ENCODE results near the gene NPB. TPM values are rescaled to one million over a fixed set of nuclear protein-coding genes. Genes with fewer than 3 reads are reported as not detected.
A peak's percentile ranks its signal among the peaks of the same experiment; 100 is the strongest.
"Not testable (repeated sequence)": the region's sequence is repeated elsewhere in the genome, so short reads cannot be mapped to it uniquely, and the experiment has no call there.

Gene NPB
- total and polyA plus RNA-seq, 9 donors: 0.43 to 3.1 (median 1.3) TPM

DNA sequence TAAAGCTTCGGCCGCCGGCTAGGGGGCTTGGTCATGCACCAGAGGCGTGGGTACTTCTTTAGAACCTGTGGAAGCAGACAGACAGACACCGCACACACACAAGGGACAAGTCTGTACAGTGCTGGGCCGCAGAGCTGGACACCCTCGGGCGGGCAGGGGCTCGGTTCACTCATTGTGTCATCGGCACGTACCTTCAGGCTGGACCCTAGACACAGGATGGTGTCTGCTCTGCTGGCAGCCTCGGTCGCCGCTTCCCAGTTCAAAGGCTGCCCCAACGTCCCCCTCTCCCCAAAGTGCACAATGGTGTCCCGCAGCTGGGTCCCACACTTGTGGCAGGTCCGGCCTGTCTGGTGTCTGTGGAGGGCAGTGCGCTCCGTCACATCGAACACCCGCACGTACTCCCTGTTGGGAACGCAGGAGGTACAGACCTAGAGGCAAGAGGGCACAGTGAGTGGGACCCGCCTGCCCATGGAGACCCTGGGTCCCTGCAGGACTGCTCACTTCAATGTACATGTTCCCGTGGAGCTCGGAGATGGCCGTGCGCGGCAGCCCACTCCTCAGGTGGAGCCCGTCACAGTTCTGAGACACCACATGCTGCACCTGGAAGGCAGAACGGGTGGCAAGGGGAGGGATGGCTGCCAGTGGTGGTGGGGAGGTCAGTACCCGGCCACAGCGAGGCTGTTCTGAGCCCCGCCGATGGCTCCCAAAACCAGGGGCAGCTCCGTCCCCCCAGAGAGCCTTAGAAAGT is 12.2 kb downstream of the NPB start:
- intact Hi-C loops (cut with DNase I): no loop called here
- H3K27ac ChIP-seq: no peak overlapping the region
- TF ChIP-seq, protein P1, sequence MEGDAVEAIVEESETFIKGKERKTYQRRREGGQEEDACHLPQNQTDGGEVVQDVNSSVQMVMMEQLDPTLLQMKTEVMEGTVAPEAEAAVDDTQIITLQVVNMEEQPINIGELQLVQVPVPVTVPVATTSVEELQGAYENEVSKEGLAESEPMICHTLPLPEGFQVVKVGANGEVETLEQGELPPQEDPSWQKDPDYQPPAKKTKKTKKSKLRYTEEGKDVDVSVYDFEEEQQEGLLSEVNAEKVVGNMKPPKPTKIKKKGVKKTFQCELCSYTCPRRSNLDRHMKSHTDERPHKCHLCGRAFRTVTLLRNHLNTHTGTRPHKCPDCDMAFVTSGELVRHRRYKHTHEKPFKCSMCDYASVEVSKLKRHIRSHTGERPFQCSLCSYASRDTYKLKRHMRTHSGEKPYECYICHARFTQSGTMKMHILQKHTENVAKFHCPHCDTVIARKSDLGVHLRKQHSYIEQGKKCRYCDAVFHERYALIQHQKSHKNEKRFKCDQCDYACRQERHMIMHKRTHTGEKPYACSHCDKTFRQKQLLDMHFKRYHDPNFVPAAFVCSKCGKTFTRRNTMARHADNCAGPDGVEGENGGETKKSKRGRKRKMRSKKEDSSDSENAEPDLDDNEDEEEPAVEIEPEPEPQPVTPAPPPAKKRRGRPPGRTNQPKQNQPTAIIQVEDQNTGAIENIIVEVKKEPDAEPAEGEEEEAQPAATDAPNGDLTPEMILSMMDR (IDR thresholded peaks at IDR 0.05): no peak
- TF ChIP-seq POLR2A (IDR thresholded peaks at IDR 0.05) (no peak), EP300 (IDR thresholded peaks at IDR 0.05) (no peak)

DNA sequence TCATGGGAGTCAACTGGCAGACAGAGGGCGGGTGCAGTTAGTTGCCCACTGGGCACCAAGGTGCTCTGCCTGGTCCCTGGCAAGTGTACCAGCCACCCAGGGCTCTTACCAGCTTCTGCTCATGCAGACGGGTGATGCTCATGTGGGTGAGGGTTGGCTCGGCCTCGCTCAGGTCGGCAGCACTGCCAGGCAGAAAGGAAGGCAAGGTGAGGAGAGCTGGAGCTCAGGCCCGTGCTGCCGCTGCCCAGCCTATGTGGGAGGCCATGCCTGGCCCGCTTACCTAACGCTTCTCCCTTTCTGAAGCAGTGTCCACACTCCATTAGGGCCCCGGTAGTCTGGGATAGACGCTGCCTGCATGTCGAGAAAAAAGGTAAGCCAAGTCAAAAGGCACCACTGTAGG is 13.3 kb downstream of the NPB start:
- no peak overlapping the region for H3K4me3 ChIP-seq
- H3K9me3 ChIP-seq: no peaks in the 10 kb centered on the region
- 88 to 92% (median 90%) methylated on average over 12 of the region's 12 CpGs for WGBS, 3 donors
- intact Hi-C loops (cut with DNase I): no loop called here
- H3K36me3 ChIP-seq: no peaks in the 10 kb centered on the region
- H3K4me1 ChIP-seq (ENCODE audit: insufficient read depth): peaks cover 6% of the 10 kb centered on the region
- H3K27ac ChIP-seq: no peak overlapping the region
- DNase-seq: no peak
- no peaks in the 10 kb centered on the region for H3K27me3 ChIP-seq
- TF ChIP-seq EP300 (IDR thresholded peaks at IDR 0.05) (no peak), POLR2A (IDR thresholded peaks at IDR 0.05) (no peak)
- TF ChIP-seq, protein P1 (IDR thresholded peaks at IDR 0.05): no peak

More for the DNA sequence above, 12.2 kb downstream of the NPB start:
- no peaks in the 10 kb centered on the region for H3K9me3 ChIP-seq
- no peaks in the 10 kb centered on the region for H3K36me3 ChIP-seq
- H3K4me3 ChIP-seq: no peak overlapping the region
- no peaks in the 10 kb centered on the region for H3K27me3 ChIP-seq
- WGBS, 3 donors: 95 to 96% (median 96%) methylated on average over 35 to 36 of the region's 36 CpGs
- DNase-seq: no peak
- H3K4me1 ChIP-seq (ENCODE audit: insufficient read depth): peaks cover 6% of the 10 kb centered on the region

DNA sequence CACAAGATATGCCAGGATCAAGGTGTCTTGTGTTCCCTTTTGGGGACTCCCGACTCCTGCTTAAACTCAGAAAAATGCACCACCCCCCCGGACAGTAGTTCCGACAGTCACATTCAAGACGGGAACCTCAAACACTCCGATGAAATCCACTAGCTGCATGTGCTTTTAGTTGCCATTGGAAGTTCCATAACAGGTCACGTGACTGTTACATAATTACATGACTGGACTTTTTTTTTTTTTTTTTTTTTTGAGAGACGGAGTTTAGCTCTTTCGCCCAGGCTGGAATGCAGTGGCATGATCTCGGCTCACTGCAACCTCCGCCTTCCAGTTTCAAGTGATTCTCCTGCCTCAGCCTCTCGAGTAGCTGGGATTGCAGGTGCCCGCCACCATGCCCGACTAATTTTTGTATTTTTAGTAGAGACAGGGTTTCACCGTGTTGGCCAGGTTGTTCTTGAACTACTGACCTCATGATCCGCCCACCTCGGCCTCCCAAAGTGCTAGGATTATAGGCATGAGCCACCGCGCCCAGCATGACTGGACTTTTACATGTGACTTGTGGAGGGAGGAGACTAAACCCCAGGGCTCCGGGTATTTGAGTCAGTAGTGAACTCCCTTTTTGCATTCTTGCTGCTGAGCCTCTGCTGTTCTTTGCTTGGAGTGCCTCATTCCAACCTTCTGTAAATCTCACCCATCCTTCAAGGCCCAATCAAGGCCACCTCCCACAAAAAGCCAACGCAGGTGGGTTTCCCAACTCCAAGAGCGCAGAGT is 14.4 kb downstream of the NPB start:
- Histone ChIP-seq H3K4me1 (ENCODE audit: insufficient read depth) (peaks cover 10% of the 10 kb centered on the region), H3K9me3 (no peaks in the 10 kb centered on the region), H3K4me3 (no peak overlapping the region), H3K27ac (no peak overlapping the region), H3K36me3 (no peaks in the 10 kb centered on the region), H3K27me3 (no peaks in the 10 kb centered on the region)
- intact Hi-C loops (cut with DNase I): no loop called here
- DNase-seq: no peak
- TF ChIP-seq EP300 (IDR thresholded peaks at IDR 0.05): no peak
- TF ChIP-seq, protein P1 (IDR thresholded peaks at IDR 0.05): no peak
- TF ChIP-seq POLR2A (IDR thresholded peaks at IDR 0.05): no peak
- WGBS, 3 donors: 78 to 82% (median 79%) methylated on average over 21 of the region's 21 CpGs

DNA sequence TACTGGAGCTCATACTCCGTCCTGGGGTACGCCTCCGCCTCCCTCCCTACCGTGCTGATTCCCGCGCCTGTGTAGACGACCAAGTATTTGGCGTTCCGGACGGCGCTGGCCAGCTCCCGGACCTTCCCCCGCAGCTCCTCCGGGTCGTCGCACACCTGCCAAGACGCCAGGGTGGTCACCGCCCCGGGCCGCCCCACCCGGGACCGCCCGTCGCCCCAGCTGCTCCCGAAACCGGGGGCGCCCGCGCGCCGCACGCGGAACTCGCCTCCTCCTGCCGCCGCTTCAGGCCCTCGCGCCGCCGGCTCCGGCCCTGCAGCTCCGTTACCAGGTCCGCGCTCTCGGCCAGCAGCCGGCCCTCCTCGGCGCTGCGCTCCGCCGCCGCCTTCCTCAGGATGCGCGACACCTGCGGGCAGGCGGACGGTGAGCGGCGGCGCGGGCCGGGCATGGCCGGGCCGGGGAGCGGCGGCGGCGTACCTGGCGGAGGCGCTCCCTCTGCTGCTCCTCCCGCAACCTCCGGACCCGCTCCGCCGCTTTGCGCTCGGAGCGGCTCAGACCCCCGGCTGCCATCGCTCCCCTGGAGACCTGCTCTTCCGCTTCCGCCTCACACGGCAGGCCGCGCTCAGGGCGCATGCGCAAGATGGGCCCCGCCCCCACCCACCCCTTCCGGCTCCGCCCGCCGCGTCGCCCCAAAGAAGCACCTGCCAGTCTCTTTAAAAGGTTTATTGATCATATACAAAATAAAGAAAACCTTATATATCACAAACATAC is 15.7 kb downstream of the NPB start, which contains the start of gene SIRT7:
SIRT7 (minus strand) TSS at position 612 of the 768 bp plus-strand sequence; CDS start at position 567, 45 bp downstream.
- intact Hi-C loops (cut with DNase I): no loop called here
- H3K4me1 ChIP-seq (ENCODE audit: insufficient read depth): peaks cover 11% of the 10 kb centered on the region
- H3K27ac ChIP-seq: peak within 1 kb of the TSS in 1 of 2 donors; percentile 55

DNA sequence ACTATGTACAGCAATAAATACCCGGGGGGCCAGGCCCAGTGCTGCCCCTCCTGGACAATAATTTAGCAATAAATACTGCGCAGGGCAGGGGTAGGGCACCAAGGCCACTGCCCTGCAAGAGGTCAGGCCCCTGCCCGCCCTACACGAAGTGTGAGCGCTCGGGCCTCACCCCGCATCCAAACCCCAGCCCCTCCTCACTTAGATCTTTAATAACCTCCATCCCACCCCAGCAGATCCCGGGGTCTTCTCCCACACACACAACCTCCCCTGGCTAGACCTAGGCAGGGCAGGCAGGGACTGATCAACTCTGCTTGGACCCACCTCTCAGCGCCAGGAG is 16.3 kb downstream of the NPB start:
- WGBS, 3 donors: 29 to 34% (median 29%) methylated on average over 9 of the region's 9 CpGs
- H3K27ac ChIP-seq; H3K27me3 ChIP-seq; H3K36me3 ChIP-seq; H3K9me3 ChIP-seq; intact Hi-C loops (cut with DNase I); DNase-seq: not testable (repeated sequence)
- H3K4me3 ChIP-seq: peak overlapping the region; percentile 67
- H3K4me1 ChIP-seq (ENCODE audit: insufficient read depth): peaks cover 14% of the 10 kb centered on the region

More for the DNA sequence above, 15.7 kb downstream of the NPB start, which contains the start of gene SIRT7:
- Histone ChIP-seq H3K27me3 (no peaks in the 10 kb centered on the region), H3K36me3 (no peaks in the 10 kb centered on the region), H3K4me3 (peak within 1 kb of the TSS; percentile 67), H3K9me3 (no peaks in the 10 kb centered on the region)
- WGBS, 3 donors: 0 to 1% (median 1%) methylated on average over 78 to 94 of the region's 94 CpGs
- TF ChIP-seq POLR2A (IDR thresholded peaks at IDR 0.05) (no peak), EP300 (IDR thresholded peaks at IDR 0.05) (no peak)
- TF ChIP-seq, protein P1 (IDR thresholded peaks at IDR 0.05): no peak
- DNase-seq: peak; percentile 71 to 85 (median 82)

All from ovary (tissue), 9 donors.